Duodenal mucosa (tissue), 2 donors: ENCODE results near the gene IRF5.

Source experiments
- H3K27ac ChIP-seq: one replicate; pipeline ENCODE4 v1.7.0; 2013; ENCODE audit warnings: low read depth, low read length
- H3K27me3 ChIP-seq, 2 donors: one replicate each; pipeline ENCODE4 v1.7.0; 2013; ENCODE audit warnings: low read length in 2 of 2, control low read depth in 1 of 2; ENCODE audit not compliant: insufficient read depth in 2 of 2, control insufficient read depth in 1 of 2
- H3K36me3 ChIP-seq, 2 donors: one replicate each; pipeline ENCODE4 v1.7.0; 2013; ENCODE audit warnings: low read length in 2 of 2, control low read depth in 1 of 2; ENCODE audit not compliant: insufficient read depth in 2 of 2, control insufficient read depth in 1 of 2
- H3K4me1 ChIP-seq, 2 donors: one replicate each; pipeline ENCODE4 v1.7.0; 2013; ENCODE audit warnings: low read length in 2 of 2, control low read depth in 1 of 2; ENCODE audit not compliant: insufficient read depth in 2 of 2, control insufficient read depth in 1 of 2
- H3K4me3 ChIP-seq, 2 donors: one replicate each; pipeline ENCODE4 v1.7.0; 2013; ENCODE audit warnings: low read length in 2 of 2, low read depth in 1 of 2
- H3K9ac ChIP-seq, 2 donors: one replicate each; pipeline ENCODE4 v1.7.0; 2013; ENCODE audit warnings: low read length in 2 of 2, low read depth in 1 of 2
- H3K9me3 ChIP-seq, 2 donors: one replicate each; pipeline ENCODE4 v1.7.0; 2013; ENCODE audit warnings: low read length in 2 of 2, control low read depth in 1 of 2; ENCODE audit not compliant: control insufficient read depth in 1 of 2

Gene IRF5

GRCh38 chr7:128937647-128938543 lies at the start of gene IRF5:
Gene IRF5 (plus strand): TSS chr7:128937927. CDS start chr7:128942082, 4,155 bp downstream.
- Histone ChIP-seq H3K9me3 (no peaks in the 10 kb centered on the region), H3K4me3 (peak within 1 kb of the TSS; percentile 75 to 83), H3K9ac (peak within 1 kb of the TSS; percentile 29 to 39), H3K27me3 (no peaks in the 10 kb centered on the region), H3K4me1 (peaks cover 17 to 50% of the 10 kb centered on the region in 2 donors), H3K27ac (no peak within 1 kb of the TSS), H3K36me3 (no peaks in the 10 kb centered on the region)

- Histone ChIP-seq H3K36me3 (no peaks in the 10 kb centered on the region), H3K27me3 (peaks cover 4 to 8% of the 10 kb centered on the region in 2 donors), H3K4me1 (peaks cover 15 to 27% of the 10 kb centered on the region in 2 donors), H3K9ac (no peak overlapping the region), H3K27ac (no peak overlapping the region), H3K9me3 (no peaks in the 10 kb centered on the region), H3K4me3 (no peak overlapping the region)
Observed at GRCh38 chr7:128888039-128888755, 49.5 kb upstream of the IRF5 start.

GRCh38 chr7:128888756-128889095 lies 49.0 kb upstream of the IRF5 start:
- Histone ChIP-seq H3K4me1 (peaks cover 19 to 32% of the 10 kb centered on the region in 2 donors), H3K9me3 (no peaks in the 10 kb centered on the region), H3K27me3 (peaks cover 4 to 8% of the 10 kb centered on the region in 2 donors)

GRCh38 chr7:128889121-128889520 lies 48.6 kb upstream of the IRF5 start:
- Histone ChIP-seq H3K9me3 (no peaks in the 10 kb centered on the region), H3K4me1 (peaks cover 18 to 30% of the 10 kb centered on the region in 2 donors)

More at GRCh38 chr7:128888756-128889095, 49.0 kb upstream of the IRF5 start:
- Histone ChIP-seq H3K9ac (no peak overlapping the region), H3K36me3 (no peaks in the 10 kb centered on the region), H3K4me3 (no peak overlapping the region), H3K27ac (no peak overlapping the region)

GRCh38 chr7:128890306-128891109 lies 47.2 kb upstream of the IRF5 start:
- H3K4me1 ChIP-seq: peaks cover 14 to 26% of the 10 kb centered on the region in 2 donors
- H3K27me3 ChIP-seq: peaks cover 4 to 8% of the 10 kb centered on the region in 2 donors
- peak overlapping the region; percentile 29 to 36 for H3K4me3 ChIP-seq
- no peaks in the 10 kb centered on the region for H3K36me3 ChIP-seq
- H3K9me3 ChIP-seq: no peaks in the 10 kb centered on the region
- no peak overlapping the region for H3K9ac ChIP-seq
- H3K27ac ChIP-seq: no peak overlapping the region

More at GRCh38 chr7:128889121-128889520, 48.6 kb upstream of the IRF5 start:
- H3K27ac ChIP-seq: no peak overlapping the region
- peaks cover 4 to 8% of the 10 kb centered on the region in 2 donors for H3K27me3 ChIP-seq
- no peak overlapping the region for H3K9ac ChIP-seq
- no peak overlapping the region for H3K4me3 ChIP-seq
- no peaks in the 10 kb centered on the region for H3K36me3 ChIP-seq

- Histone ChIP-seq H3K36me3 (no peaks in the 10 kb centered on the region), H3K9ac (no peak overlapping the region), H3K27me3 (peaks cover 4 to 8% of the 10 kb centered on the region in 2 donors), H3K4me3 (peak overlapping the region; percentile 29 to 36), H3K9me3 (no peaks in the 10 kb centered on the region), H3K4me1 (peaks cover 14 to 26% of the 10 kb centered on the region in 2 donors), H3K27ac (no peak overlapping the region)
Observed at GRCh38 chr7:128891110-128891941, 46.4 kb upstream of the IRF5 start.

- Histone ChIP-seq H3K4me1 (peaks cover 14 to 26% of the 10 kb centered on the region in 2 donors), H3K9me3 (no peaks in the 10 kb centered on the region), H3K9ac (no peak overlapping the region), H3K27me3 (peaks cover 4 to 8% of the 10 kb centered on the region in 2 donors), H3K36me3 (no peaks in the 10 kb centered on the region), H3K4me3 (no peak overlapping the region), H3K27ac (no peak overlapping the region)
Observed at GRCh38 chr7:128891942-128892269, 45.8 kb upstream of the IRF5 start.

- peak overlapping the region in 1 of 2 donors; percentile 11 for H3K4me3 ChIP-seq
- H3K9ac ChIP-seq: no peak overlapping the region
- H3K9me3 ChIP-seq: no peaks in the 10 kb centered on the region
- peaks cover 14 to 26% of the 10 kb centered on the region in 2 donors for H3K4me1 ChIP-seq
- no peak overlapping the region for H3K27ac ChIP-seq
- peaks cover 4 to 8% of the 10 kb centered on the region in 2 donors for H3K27me3 ChIP-seq
- no peaks in the 10 kb centered on the region for H3K36me3 ChIP-seq
Observed at GRCh38 chr7:128892521-128893250, 45.0 kb upstream of the IRF5 start.
